ENCODE measurements around the gene DCHS1.

DCHS1 gene

DNA sequence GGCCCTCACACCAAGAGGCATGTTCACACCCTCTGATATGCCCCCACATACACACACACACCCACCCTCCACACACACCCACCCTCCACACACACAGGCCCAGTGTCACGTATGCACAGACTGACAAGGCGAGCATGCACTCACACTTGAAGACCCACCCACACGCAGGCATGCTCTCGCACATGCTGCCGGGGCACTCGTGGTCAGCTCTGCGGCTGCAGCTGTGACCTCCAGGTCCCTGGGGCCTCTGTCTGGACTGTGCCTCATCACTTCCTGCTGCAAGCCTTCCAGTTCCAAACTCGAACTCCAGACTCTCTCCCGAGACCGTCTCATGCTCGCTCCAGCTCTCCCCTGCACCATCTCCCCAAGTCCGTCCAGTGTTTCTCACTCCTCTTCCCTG lies 9.5 kb downstream of the DCHS1 start:
- no peak for DNase-seq (ENCODE audit: low spot score)

DNA sequence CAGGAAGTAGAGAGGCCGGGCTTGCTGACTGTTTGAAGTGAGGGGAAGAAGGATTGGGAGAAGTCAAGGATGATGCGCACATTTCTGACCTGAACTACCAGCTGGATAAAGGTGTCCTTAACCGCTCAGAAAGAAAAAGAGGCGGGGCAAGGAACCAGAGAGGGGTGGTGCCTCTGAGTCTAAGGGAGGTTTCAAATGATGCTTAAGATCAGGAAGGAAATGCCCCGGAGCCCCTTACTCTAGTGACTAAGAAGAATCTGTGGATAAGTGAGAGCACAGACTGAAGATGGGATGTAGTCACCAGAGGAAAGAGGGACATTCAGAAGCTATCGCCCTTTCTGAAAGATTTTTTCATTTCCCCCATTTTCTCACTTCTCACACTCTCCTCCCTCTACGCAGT lies 12.7 kb downstream of the DCHS1 start:
- no peak for DNase-seq (ENCODE audit: low spot score)

- no peak for DNase-seq (ENCODE audit: low spot score)
Observed at GRCh38 chr11:6640985-6641701, 14.5 kb downstream of the DCHS1 start.

GRCh38 chr11:6640036-6640984 lies 15.3 kb downstream of the DCHS1 start:
- DNase-seq (ENCODE audit: low spot score) = no peak

DNA sequence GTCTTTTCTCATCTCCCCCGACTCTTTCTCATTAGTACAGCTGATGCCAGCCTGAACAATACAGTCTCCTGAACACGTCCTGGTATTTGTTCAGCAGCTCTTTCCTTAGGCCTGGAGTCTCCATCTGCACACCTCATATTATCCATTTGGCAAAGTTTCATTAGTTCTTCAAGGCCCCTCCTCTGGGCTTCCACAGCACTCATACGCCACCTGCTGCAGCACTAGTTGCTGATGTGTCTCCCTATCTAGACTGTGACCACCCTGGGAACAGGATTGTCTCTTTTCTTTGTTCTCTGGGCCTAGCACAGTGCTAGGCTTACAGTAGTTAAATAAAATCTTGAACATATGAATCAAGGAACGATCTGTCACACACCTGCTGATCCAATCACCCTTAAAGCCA lies 17.2 kb downstream of the DCHS1 start:
- peak; percentile 64 for DNase-seq (ENCODE audit: low spot score)

- no peak for DNase-seq (ENCODE audit: low spot score)
Observed at GRCh38 chr11:6637871-6638270, 17.7 kb downstream of the DCHS1 start.

- DNase-seq (ENCODE audit: low spot score) = no peak
Observed at GRCh38 chr11:6636480-6636879, 19.1 kb downstream of the DCHS1 start.

DNA sequence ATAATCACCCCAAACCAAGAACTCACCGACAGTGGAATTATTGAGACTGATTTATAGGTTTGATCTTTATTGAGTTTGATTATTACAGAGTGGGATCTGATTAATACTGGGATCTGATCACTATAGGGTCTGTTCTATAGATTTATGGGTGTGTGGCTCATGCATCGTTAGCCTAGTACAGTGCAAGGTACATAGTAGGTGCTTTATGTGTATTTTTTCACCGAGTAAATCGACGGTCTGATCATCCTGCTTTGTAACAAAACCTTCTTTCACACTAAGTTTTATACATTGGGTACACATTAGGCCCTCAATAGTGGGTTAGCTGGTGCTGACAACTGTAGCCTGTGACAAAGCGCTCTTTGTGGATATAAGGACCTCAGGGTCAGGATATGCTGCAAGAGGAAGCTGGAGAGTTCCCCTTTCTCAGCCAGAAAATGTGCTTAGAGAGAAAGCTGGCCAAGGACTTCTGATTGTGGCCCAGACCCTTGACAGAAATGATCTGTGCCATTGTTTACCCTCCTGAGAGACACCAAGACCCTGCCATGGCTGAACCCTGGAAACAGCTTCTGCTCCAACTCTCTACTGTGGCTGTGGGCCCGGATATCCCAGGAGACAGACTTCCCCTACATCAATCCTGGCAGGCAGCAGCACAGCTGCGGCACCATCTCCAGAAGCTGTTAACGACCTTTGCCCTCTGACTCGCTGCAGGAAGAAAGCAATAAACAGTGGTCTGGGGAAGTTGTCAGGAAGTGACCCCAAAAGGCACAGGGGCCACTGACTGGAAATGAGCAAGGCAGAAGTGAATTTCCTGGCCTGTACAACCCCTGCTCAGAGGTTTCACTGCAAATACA lies 20.3 kb downstream of the DCHS1 start:
- no peak for DNase-seq (ENCODE audit: low spot score)

GRCh38 chr11:6634534-6634933 lies 21.1 kb downstream of the DCHS1 start:
- DNase-seq (ENCODE audit: low spot score) = no peak

DNA sequence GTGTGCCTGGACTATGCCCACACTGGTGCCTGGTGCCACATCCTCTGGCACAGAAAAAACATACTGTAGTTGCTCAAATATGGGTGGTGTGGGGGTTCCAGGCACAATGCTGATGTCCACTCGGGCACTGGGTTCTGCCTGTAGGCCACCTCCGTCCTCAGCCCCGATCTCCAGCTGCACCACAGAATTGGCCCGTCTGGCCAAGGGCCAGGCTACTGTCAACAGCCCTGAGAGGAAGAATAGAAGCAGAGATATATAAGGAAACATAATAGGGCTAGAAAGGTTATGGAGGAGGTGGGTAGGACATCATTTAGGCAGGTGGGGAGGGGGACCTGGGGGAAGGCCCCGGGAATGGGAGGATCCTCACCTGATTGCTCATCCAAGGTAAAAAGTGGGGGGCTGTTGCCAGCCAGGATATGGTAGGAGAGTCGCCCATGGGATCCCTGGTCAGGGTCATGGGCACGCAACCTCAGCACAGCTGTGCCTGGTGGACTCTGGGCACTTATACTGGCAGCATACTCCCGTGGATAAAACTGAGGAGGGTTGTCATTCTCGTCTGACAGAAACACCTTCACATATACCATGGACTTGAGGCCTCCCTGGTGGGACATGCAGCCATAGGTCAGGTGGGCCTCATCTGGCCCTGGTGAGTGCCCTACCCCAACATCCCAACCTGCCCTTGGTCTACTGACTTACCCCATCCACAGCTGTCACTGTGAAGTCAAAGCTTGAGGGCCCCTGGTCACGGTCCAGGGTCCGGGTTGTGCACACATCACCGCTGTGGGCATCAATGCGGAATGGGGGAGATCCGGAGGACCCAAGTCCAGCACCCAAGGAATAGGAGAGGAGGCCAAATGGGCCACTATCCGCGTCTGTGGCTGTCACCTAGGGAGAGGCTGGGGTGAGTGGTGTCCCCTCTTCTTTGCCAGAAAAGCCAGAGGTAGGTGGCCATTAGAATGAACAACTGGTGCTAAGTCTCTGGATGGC lies 21.9 kb downstream of the DCHS1 start:
- no peak for DNase-seq (ENCODE audit: low spot score)

- DNase-seq (ENCODE audit: low spot score) = no peak
Observed at GRCh38 chr11:6632116-6633073, 23.2 kb downstream of the DCHS1 start.

DNA sequence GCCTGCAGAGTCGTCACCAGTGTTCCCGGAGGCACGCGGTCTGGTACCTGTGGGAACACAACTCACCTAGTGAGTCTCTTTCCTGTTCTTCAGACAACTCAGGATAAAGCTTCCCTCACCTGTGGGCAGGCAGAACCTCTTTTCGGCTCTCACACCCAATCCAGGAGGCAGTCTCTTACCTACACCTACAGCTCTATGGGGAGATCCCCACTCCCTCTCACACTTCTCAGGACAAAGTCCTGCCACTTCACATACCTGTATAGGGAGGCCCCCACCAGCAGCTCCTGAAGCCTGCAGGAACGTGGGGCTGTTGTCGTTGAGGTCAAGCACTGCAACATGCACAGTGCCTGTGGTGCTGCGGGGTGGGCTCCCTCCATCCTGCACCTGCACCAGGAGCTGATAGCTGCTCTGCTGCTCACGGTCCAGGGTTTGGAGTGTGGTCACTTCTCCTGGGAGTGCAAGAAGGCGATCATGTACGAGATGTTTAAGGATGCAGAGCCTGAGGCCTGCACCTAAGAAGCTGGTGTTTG lies 24.2 kb downstream of the DCHS1 start:
- no peak for DNase-seq (ENCODE audit: low spot score)

GRCh38 chr11:6630632-6631291 lies 24.8 kb downstream of the DCHS1 start:
- DNase-seq (ENCODE audit: low spot score) = no peak

- no peak for DNase-seq (ENCODE audit: low spot score)
Observed at GRCh38 chr11:6629892-6630631, 25.5 kb downstream of the DCHS1 start.

DNA sequence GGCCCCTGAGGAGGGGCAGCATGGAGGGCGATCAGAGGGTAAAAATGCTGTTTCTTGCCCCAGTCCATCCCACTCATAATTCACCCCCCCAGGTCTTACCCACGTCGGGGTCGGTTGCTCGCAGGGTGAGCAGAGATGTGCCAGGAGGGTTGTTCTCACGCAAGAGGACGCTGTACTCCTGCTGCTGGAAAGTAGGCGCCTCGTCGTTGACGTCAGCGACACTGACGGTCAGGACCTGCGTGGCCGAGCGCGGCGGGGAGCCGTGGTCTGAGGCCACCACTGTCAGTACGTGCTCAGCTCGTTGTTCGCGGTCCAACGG lies 26.1 kb downstream of the DCHS1 start:
- DNase-seq (ENCODE audit: low spot score) = no peak

- no peak for DNase-seq (ENCODE audit: low spot score)
Observed at GRCh38 chr11:6628526-6628925, 27.1 kb downstream of the DCHS1 start.

GRCh38 chr11:6627762-6628241 lies 27.8 kb downstream of the DCHS1 start:
- no peak for DNase-seq (ENCODE audit: low spot score)

- DNase-seq (ENCODE audit: low spot score) = no peak
Observed at GRCh38 chr11:6626971-6627761, 28.4 kb downstream of the DCHS1 start.
